ENCODE results near the gene TIMD4.
"Not testable (repeated sequence)": the region's sequence is repeated elsewhere in the genome, so short reads cannot be mapped to it uniquely, and the experiment has no call there.

Gene TIMD4

GRCh38 chr5:156951359-156951758 is 11.7 kb downstream of the TIMD4 start:
- Histone ChIP-seq H3K9ac (ENCODE audit: low read length) (no peak overlapping the region), H3K27me3 (ENCODE audit: control insufficient read depth, insufficient read depth, low read length) (no peaks in the 10 kb centered on the region), H3K4me1 (ENCODE audit: control insufficient read depth, insufficient read depth, low read length) (no peaks in the 10 kb centered on the region), H3K9me3 (ENCODE audit: control insufficient read depth, insufficient read depth, low read depth, low read length) (no peaks in the 10 kb centered on the region), H3K4me3 (ENCODE audit: low read depth, low read length) (no peak overlapping the region), H3K27ac (ENCODE audit: low read depth, low read length) (no peak overlapping the region), H3K36me3 (ENCODE audit: control insufficient read depth, insufficient read depth, low read length) (no peaks in the 10 kb centered on the region)

GRCh38 chr5:156950716-156951115 is 12.3 kb downstream of the TIMD4 start:
- no peak overlapping the region for H3K27ac ChIP-seq (ENCODE audit: low read depth, low read length)

GRCh38 chr5:156949424-156949823 is 13.6 kb downstream of the TIMD4 start:
- Histone ChIP-seq H3K9me3 (ENCODE audit: control insufficient read depth, insufficient read depth, low read depth, low read length) (no peaks in the 10 kb centered on the region), H3K27ac (ENCODE audit: low read depth, low read length) (no peak overlapping the region), H3K27me3 (ENCODE audit: control insufficient read depth, insufficient read depth, low read length) (no peaks in the 10 kb centered on the region), H3K36me3 (ENCODE audit: control insufficient read depth, insufficient read depth, low read length) (no peaks in the 10 kb centered on the region), H3K4me1 (ENCODE audit: control insufficient read depth, insufficient read depth, low read length) (no peaks in the 10 kb centered on the region), H3K4me3 (ENCODE audit: low read depth, low read length) (no peak overlapping the region), H3K9ac (ENCODE audit: low read length) (no peak overlapping the region)

More at GRCh38 chr5:156950716-156951115, 12.3 kb downstream of the TIMD4 start:
- H3K36me3 ChIP-seq (ENCODE audit: control insufficient read depth, insufficient read depth, low read length) = no peaks in the 10 kb centered on the region
- H3K9ac ChIP-seq (ENCODE audit: low read length) = no peak overlapping the region
- H3K27me3 ChIP-seq (ENCODE audit: control insufficient read depth, insufficient read depth, low read length) = no peaks in the 10 kb centered on the region
- no peaks in the 10 kb centered on the region for H3K4me1 ChIP-seq (ENCODE audit: control insufficient read depth, insufficient read depth, low read length)
- no peaks in the 10 kb centered on the region for H3K9me3 ChIP-seq (ENCODE audit: control insufficient read depth, insufficient read depth, low read depth, low read length)
- no peak overlapping the region for H3K4me3 ChIP-seq (ENCODE audit: low read depth, low read length)

GRCh38 chr5:156947925-156948324 is 15.1 kb downstream of the TIMD4 start:
- Histone ChIP-seq H3K27me3 (ENCODE audit: control insufficient read depth, insufficient read depth, low read length) (no peaks in the 10 kb centered on the region), H3K36me3 (ENCODE audit: control insufficient read depth, insufficient read depth, low read length) (no peaks in the 10 kb centered on the region), H3K4me1 (ENCODE audit: control insufficient read depth, insufficient read depth, low read length) (no peaks in the 10 kb centered on the region), H3K4me3 (ENCODE audit: low read depth, low read length) (no peak overlapping the region), H3K9ac (ENCODE audit: low read length) (no peak overlapping the region), H3K9me3 (ENCODE audit: control insufficient read depth, insufficient read depth, low read depth, low read length) (no peaks in the 10 kb centered on the region), H3K27ac (ENCODE audit: low read depth, low read length) (no peak overlapping the region)

- H3K27ac ChIP-seq (ENCODE audit: low read depth, low read length) = no peak overlapping the region
- H3K4me1 ChIP-seq (ENCODE audit: control insufficient read depth, insufficient read depth, low read length) = no peaks in the 10 kb centered on the region
- H3K27me3 ChIP-seq (ENCODE audit: control insufficient read depth, insufficient read depth, low read length) = no peaks in the 10 kb centered on the region
Observed at GRCh38 chr5:156942064-156942463, 21.0 kb downstream of the TIMD4 start.

GRCh38 chr5:156940462-156940861 is 22.6 kb downstream of the TIMD4 start:
- not testable (repeated sequence) for H3K36me3 ChIP-seq (ENCODE audit: control insufficient read depth, insufficient read depth, low read length); H3K4me1 ChIP-seq (ENCODE audit: control insufficient read depth, insufficient read depth, low read length); H3K27me3 ChIP-seq (ENCODE audit: control insufficient read depth, insufficient read depth, low read length); H3K4me3 ChIP-seq (ENCODE audit: low read depth, low read length); H3K9ac ChIP-seq (ENCODE audit: low read length); H3K27ac ChIP-seq (ENCODE audit: low read depth, low read length)
- peaks cover 18% of the 10 kb centered on the region for H3K9me3 ChIP-seq (ENCODE audit: control insufficient read depth, insufficient read depth, low read depth, low read length)

More at GRCh38 chr5:156942064-156942463, 21.0 kb downstream of the TIMD4 start:
- Histone ChIP-seq H3K4me3 (ENCODE audit: low read depth, low read length) (no peak overlapping the region), H3K9ac (ENCODE audit: low read length) (no peak overlapping the region), H3K9me3 (ENCODE audit: control insufficient read depth, insufficient read depth, low read depth, low read length) (peaks cover 18% of the 10 kb centered on the region), H3K36me3 (ENCODE audit: control insufficient read depth, insufficient read depth, low read length) (no peaks in the 10 kb centered on the region)

- no peaks in the 10 kb centered on the region for H3K27me3 ChIP-seq (ENCODE audit: control insufficient read depth, insufficient read depth, low read length)
- H3K36me3 ChIP-seq (ENCODE audit: control insufficient read depth, insufficient read depth, low read length) = no peaks in the 10 kb centered on the region
- H3K9ac ChIP-seq (ENCODE audit: low read length) = no peak overlapping the region
- H3K27ac ChIP-seq (ENCODE audit: low read depth, low read length) = no peak overlapping the region
- no peak overlapping the region for H3K4me3 ChIP-seq (ENCODE audit: low read depth, low read length)
- H3K4me1 ChIP-seq (ENCODE audit: control insufficient read depth, insufficient read depth, low read length) = no peaks in the 10 kb centered on the region
- H3K9me3 ChIP-seq (ENCODE audit: control insufficient read depth, insufficient read depth, low read depth, low read length) = peaks cover 18% of the 10 kb centered on the region
Observed at GRCh38 chr5:156936972-156937371, 26.1 kb downstream of the TIMD4 start.

GRCh38 chr5:156934450-156935211 is 28.4 kb downstream of the TIMD4 start:
- Histone ChIP-seq H3K36me3 (ENCODE audit: control insufficient read depth, insufficient read depth, low read length) (no peaks in the 10 kb centered on the region), H3K27me3 (ENCODE audit: control insufficient read depth, insufficient read depth, low read length) (no peaks in the 10 kb centered on the region), H3K4me3 (ENCODE audit: low read depth, low read length) (no peak overlapping the region), H3K27ac (ENCODE audit: low read depth, low read length) (no peak overlapping the region), H3K9ac (ENCODE audit: low read length) (no peak overlapping the region), H3K4me1 (ENCODE audit: control insufficient read depth, insufficient read depth, low read length) (no peaks in the 10 kb centered on the region), H3K9me3 (ENCODE audit: control insufficient read depth, insufficient read depth, low read depth, low read length) (peaks cover 18% of the 10 kb centered on the region)

GRCh38 chr5:156929366-156929948 is 33.6 kb downstream of the TIMD4 start:
- no peak overlapping the region for H3K27ac ChIP-seq (ENCODE audit: low read depth, low read length)

GRCh38 chr5:156927545-156927944 is 35.5 kb downstream of the TIMD4 start:
- 0 out of 2 replicates have a peak, but pooled peaks cover 5% of the 10 kb centered on the region for H3K9me3 ChIP-seq (ENCODE audit: control insufficient read depth, insufficient read depth, low read depth, low read length)
- H3K36me3 ChIP-seq (ENCODE audit: control insufficient read depth, insufficient read depth, low read length) = no peaks in the 10 kb centered on the region
- H3K27me3 ChIP-seq (ENCODE audit: control insufficient read depth, insufficient read depth, low read length) = no peaks in the 10 kb centered on the region
- H3K4me1 ChIP-seq (ENCODE audit: control insufficient read depth, insufficient read depth, low read length) = no peaks in the 10 kb centered on the region
- no peak overlapping the region for H3K9ac ChIP-seq (ENCODE audit: low read length)
- no peak overlapping the region for H3K27ac ChIP-seq (ENCODE audit: low read depth, low read length)
- H3K4me3 ChIP-seq (ENCODE audit: low read depth, low read length) = no peak overlapping the region

More at GRCh38 chr5:156929366-156929948, 33.6 kb downstream of the TIMD4 start:
- no peak overlapping the region for H3K9ac ChIP-seq (ENCODE audit: low read length)
- H3K4me1 ChIP-seq (ENCODE audit: control insufficient read depth, insufficient read depth, low read length) = no peaks in the 10 kb centered on the region
- no peak overlapping the region for H3K4me3 ChIP-seq (ENCODE audit: low read depth, low read length)
- H3K27me3 ChIP-seq (ENCODE audit: control insufficient read depth, insufficient read depth, low read length) = no peaks in the 10 kb centered on the region
- H3K36me3 ChIP-seq (ENCODE audit: control insufficient read depth, insufficient read depth, low read length) = no peaks in the 10 kb centered on the region
- 0 out of 2 replicates have a peak, but pooled peaks cover 5% of the 10 kb centered on the region for H3K9me3 ChIP-seq (ENCODE audit: control insufficient read depth, insufficient read depth, low read depth, low read length)

GRCh38 chr5:156925767-156926166 is 37.3 kb downstream of the TIMD4 start:
- not testable (repeated sequence) for H3K27me3 ChIP-seq (ENCODE audit: control insufficient read depth, insufficient read depth, low read length); H3K9me3 ChIP-seq (ENCODE audit: control insufficient read depth, insufficient read depth, low read depth, low read length); H3K36me3 ChIP-seq (ENCODE audit: control insufficient read depth, insufficient read depth, low read length); H3K27ac ChIP-seq (ENCODE audit: low read depth, low read length); H3K9ac ChIP-seq (ENCODE audit: low read length); H3K4me3 ChIP-seq (ENCODE audit: low read depth, low read length); H3K4me1 ChIP-seq (ENCODE audit: control insufficient read depth, insufficient read depth, low read length)

All from HUES6 (cell line).